SK-N-DZ (cell line): Measurements from ENCODE around the gene STK33. TPM values are rescaled to one million over a fixed set of nuclear protein-coding genes. Genes with fewer than 3 reads are reported as not detected.

Experiments used
- DNase-seq: peaks from one replicate; pipeline ENCODE4 v3.0.0-alpha.2; 2015; ENCODE audit warnings: low spot score
- polyA plus RNA-seq, 2 experiments: library from polyadenylated mRNA; depleted of rRNA; stranded (reverse); fragments of >200 nt; gene quantifications; 2 replicates each; pipeline ENCODE4 v1.2.3, GENCODE V29; 2014

The STK33 gene
- 14.6 and 14.9 TPM in 2 replicates for polyA plus RNA-seq (2014; cell fraction: cytosol; rRNA removed)
- 23.8 and 25.1 TPM in 2 replicates for polyA plus RNA-seq (2014; cell fraction: nucleus; rRNA removed)

- peak; percentile 79 for DNase-seq
Observed at GRCh38 chr11:8593935-8594909, at the start of gene STK33. Gene STK33 (minus strand): TSS chr11:8594228. CDS start chr11:8474905, 119,323 bp downstream.

- no peak for DNase-seq
Observed at GRCh38 chr11:8642196-8642841, 48.3 kb upstream of the STK33 start.

DNA sequence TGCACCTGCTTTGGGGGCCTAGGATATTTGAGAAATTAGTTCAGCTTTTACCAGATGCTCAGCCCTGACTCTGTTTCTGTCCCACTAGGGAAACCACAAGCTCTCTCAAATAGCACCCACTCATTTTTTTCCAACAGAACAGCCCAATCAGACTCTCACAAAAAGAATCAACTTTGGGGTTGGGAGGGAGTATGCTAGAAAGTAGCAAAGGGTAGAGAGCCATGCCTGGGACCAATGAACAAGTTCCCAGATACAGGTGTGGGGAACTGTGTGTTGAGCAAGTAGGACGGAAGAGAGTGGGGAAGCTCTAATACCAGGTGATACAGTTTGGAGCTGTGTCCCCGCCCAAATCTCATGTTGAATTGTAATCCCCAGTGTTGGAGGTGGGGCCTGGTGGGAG lies 47.3 kb upstream of the STK33 start:
- no peak for DNase-seq

GRCh38 chr11:8640267-8640906 lies 46.4 kb upstream of the STK33 start:
- peak; percentile 24 for DNase-seq

DNA sequence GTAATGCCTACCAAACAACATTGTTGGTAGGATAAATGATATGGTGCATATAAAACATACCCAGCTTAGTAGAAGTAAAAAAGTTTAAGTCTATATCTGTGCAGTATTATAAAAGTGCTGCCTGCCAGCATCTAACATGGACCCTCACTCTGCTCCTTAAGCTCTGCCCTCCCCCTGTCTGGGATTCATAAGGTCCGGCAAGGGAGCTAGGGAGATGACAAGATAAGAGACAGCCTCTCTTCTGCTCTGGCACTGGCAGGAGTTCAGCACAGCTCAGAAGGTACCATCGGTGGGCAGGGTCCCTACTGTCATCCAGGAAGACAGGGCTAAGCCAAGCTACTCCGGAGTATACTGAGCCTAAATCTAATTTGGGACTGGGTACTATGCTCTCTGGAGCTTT lies 45.6 kb upstream of the STK33 start:
- peak; percentile 64 for DNase-seq

DNA sequence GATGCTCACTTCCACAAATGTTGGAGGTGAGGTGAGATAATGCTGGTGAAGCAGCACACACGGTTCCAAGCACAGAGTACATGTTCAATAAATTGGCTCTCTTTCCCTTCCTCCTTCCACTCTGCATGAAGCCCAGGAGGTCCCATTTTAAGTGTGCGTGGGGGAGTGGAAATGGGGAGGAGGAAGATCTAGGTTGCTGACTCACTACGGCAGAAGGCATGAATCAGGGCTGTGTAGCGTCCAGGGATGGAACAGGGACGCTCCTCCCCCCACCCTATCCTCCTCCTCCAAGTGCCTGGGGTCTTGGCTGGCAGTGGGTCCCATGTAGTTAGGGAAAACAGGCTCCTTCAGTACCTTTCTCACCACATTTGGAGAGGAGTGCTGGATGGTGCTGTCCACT lies 44.3 kb upstream of the STK33 start:
- DNase-seq: no peak

DNA sequence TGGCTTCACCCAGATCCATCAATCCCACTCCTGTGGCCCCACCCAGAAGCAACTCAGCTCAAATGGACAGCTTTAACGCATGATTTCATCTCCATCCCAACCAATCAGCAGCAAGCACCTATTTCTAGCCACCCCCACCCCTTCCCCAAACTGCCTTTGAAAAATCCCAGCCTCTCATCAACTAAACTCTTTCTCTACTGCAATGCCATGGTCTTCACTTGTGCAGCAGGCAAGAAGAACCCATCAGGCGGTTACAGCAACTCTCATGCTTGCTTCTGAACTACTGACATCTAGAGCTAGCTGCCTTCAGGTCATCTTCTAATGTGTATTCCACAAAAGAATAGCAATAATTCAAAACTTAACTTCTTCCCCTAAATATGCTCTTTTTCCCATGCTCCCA lies 42.1 kb upstream of the STK33 start:
- DNase-seq: no peak

GRCh38 chr11:8634498-8634897 lies 40.5 kb upstream of the STK33 start:
- no peak for DNase-seq

- no peak for DNase-seq
Observed at GRCh38 chr11:8631395-8632118, 37.5 kb upstream of the STK33 start.

DNA sequence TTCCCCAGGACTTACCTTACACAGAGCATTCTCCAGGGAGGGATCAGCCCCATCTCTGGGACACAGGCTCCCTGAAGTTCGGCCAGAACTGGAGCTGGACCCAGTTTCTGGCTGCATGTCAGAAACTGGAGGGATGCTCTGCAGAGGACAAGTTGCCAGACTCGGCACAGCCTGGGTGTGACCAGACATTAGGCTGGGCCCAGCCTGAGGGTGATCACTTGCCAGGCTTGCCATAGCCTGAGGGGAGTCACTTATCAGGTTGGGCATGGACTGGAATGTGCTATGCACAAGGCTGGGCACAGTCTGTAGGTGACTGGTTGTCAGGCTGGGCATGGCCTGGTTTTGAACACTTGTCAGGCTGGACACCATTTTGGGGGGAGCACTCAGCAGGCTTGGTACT lies 30.7 kb upstream of the STK33 start:
- DNase-seq: no peak

GRCh38 chr11:8621147-8621546 lies 27.1 kb upstream of the STK33 start:
- no peak for DNase-seq

DNA sequence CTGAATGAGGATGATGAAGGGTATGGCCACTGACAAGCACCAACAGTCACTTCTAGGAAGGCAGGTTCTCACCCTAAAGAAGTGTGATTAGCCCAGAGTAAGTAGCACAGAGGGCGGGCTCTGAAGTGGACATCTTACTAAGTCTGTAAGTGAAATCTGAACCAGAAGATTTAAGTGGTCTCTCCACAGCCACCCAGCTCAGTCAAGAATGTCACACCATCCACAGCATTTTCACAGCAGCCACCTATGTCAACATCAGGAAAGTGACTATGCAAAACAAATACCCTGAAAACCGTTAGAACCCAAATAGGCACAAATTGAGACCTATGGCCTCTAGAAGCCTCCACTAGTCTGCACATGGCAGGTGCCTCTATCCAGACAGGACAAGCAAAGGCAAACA lies 23.0 kb upstream of the STK33 start:
- DNase-seq: no peak

DNA sequence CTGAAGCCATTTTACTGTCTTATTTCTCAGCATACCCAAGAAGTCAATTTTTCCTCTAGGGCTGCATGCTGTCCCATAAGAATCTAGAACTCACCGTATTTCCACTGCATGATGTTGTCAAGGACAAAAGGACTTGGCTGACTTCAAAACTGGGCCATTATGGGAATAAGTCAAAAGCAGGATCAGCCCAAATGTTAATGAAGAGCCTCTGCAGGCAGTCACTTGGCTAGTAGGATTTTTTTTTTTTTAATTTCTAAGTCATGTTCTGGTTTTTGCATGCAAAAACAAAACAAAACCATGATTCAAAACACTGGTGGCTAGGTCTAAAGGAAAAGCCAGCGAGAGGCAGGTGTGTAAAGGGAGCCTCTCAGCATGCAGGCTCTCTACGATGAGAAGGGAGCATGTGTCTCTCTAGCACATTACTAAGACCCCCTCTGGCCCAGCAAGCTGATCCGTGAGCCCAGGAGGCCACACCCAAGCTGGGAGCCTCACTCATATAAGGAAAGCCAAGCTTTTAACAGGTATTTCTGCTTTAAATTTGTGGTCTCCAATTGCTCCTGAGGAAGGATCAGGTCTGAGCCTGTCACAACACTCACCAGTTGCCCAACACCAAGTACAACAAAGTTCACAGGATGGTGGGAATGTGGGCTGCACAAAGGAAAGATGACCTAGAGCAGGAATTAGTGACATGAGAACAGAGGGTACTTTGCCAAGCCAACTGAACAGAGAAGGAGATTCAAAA lies 21.4 kb upstream of the STK33 start:
- no peak for DNase-seq

DNA sequence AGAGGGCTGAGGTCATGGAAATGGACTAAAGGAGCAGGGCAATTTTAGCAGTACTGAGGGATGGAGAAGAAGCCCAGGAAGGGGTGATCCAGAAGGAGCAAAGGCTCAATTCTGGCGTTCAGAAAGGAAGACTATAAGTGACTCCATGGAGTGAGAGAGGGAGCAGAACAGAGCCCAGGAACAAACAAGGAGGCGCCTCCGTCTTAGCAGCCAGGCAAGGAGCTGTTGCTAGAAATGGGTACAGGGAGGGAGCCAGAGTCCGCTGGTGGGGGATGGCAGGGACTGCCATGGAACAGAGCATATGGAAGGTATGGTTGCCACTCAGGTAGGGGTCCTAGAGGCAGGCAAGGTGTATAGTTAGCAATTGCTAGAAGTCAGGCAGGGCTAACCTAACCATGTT lies 20.5 kb upstream of the STK33 start:
- no peak for DNase-seq

DNA sequence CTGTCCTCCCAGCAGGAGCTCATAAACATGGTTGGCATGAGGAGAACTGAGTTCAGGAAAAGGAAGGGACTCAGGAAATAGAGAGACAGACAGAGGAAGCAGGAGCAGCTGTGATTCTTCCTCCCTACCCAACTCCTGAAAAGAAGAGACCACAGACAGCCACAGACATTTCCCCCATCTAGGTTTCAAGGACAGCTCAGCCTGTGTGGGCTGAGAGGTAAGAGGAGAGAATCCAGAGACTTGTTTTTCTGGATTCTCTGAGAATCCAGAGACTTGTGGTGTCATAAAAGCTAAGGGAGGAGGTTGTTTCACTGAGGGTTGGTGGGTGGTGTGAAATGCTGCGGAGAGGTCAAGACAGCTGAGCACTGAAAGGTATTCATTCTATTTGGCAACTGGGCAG lies 19.0 kb upstream of the STK33 start:
- no peak for DNase-seq

DNA sequence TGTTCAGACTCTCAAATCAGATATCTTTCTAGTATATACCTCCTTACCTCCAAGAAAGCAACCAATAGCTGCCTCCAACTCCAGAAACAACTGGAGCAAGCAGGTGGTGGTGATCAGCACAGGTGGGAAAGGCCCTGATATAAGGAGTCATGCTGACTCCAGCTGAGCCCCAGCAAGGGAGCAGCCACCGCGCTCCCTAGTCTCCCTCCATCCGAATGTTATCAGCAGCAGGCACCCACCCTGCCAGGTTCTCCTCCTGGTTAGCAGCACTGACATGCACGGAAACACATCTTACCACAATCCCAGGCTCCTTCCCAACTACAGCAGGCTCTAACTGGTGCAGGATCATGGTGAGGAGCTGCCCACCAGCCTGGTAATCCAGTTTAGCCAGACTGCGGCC lies 18.5 kb upstream of the STK33 start:
- no peak for DNase-seq

GRCh38 chr11:8610532-8611116 lies 16.6 kb upstream of the STK33 start:
- peak; percentile 35 for DNase-seq

DNA sequence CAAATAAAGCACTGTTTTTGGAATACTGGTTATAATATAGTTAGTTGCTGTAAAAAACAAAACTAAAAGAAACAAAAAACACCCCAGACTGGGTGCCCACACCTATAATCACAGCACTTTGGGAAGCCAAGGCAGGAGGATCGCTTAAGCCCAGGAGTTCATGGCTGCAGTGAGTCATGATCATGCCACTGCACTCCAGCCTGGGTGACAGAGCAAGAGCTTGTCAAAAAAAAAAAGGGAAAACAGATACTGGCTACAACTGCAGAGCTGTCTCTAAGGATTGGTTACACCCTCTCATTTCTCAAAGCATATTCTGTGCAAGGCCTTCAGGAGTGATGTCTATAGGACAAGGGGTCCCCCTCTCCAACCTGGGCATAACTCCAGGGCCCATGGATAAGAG lies 14.6 kb upstream of the STK33 start:
- DNase-seq: no peak

DNA sequence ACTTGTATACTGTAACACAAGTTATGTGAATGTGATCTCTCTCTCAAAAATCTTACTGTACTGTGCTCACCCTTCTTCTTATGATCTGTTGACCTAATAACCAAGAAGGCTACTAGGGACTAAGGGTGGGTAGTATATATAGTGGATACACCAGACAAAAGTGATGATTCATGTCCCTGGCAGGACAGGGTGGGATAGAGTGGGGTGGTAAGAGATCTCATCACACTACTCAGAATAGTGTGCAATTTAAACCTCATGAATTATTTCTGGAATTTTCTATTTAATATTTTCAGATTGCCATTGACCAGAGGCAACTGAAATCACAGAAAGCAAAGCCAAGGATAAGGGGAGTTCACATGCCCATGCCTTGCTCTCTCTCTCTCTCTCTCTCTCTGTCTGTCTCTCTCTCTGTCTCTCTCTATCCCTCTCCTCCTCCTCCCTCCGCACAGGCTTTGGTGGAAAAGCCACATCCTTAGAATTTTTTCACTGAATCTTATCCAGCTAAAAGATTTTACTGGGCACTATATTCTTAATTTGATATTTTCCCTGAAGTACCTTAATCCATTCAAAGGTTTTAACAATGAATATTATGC lies 12.0 kb upstream of the STK33 start:
- no peak for DNase-seq
